Anterior cingulate cortex (tissue), 58 donors: Measurements from ENCODE around the gene MT1X.

ENCODE experiments used
- DNase-seq, 58 donors: peaks; one replicate each; lab custom pipeline; 2025; lab: John Stamatoyannopoulos, UW

Gene MT1X

GRCh38 chr16:56675685-56676210 is 6.5 kb upstream of the MT1X start:
- DNase-seq: no peak

- no peak for DNase-seq
These were observed 4.8 kb upstream of the MT1X start for GRCh38 chr16:56677474-56677873.

- no peak for DNase-seq
These were observed 3.1 kb upstream of the MT1X start for GRCh38 chr16:56679078-56679730.

- no peak for DNase-seq
These were observed 2.5 kb upstream of the MT1X start for GRCh38 chr16:56679818-56680217.

GRCh38 chr16:56682703-56683397 is 580 bp downstream of the MT1X start:
- DNase-seq: peak in 1 of 58 donors; percentile 18

- DNase-seq: peak in 2 of 58 donors; percentile 12 to 21
These were observed 1.3 kb downstream of the MT1X start for GRCh38 chr16:56683424-56684172.

GRCh38 chr16:56684256-56684925 is 2.1 kb downstream of the MT1X start:
- peak in 7 of 58 donors; percentile 12 to 56 (median 36) for DNase-seq

- peak in 3 of 58 donors; percentile 31 to 68 (median 56) for DNase-seq
These were observed 2.8 kb downstream of the MT1X start for GRCh38 chr16:56684926-56685590.

GRCh38 chr16:56686758-56687157 is 4.5 kb downstream of the MT1X start:
- no peak for DNase-seq

GRCh38 chr16:56688762-56689161 is 6.5 kb downstream of the MT1X start:
- no peak for DNase-seq

GRCh38 chr16:56689171-56689570 is 6.9 kb downstream of the MT1X start:
- DNase-seq: no peak

GRCh38 chr16:56690420-56691122 is 8.3 kb downstream of the MT1X start:
- no peak for DNase-seq

GRCh38 chr16:56691885-56692284 is 9.6 kb downstream of the MT1X start:
- DNase-seq: no peak

GRCh38 chr16:56695246-56695645 is 13.0 kb downstream of the MT1X start:
- DNase-seq: no peak

- no peak for DNase-seq
These were observed 15.3 kb downstream of the MT1X start for GRCh38 chr16:56697456-56698155.

- no peak for DNase-seq
These were observed 17.9 kb downstream of the MT1X start for GRCh38 chr16:56700195-56700594.

GRCh38 chr16:56700631-56701030 is 18.4 kb downstream of the MT1X start:
- DNase-seq: no peak

- no peak for DNase-seq
These were observed 19.3 kb downstream of the MT1X start for GRCh38 chr16:56701534-56701933.

- DNase-seq: no peak
These were observed 20.6 kb downstream of the MT1X start for GRCh38 chr16:56702836-56703235.
